Tibial nerve (tissue), 4 donors: Measurements from ENCODE around the gene SENP1. TPM values are rescaled to one million over a fixed set of nuclear protein-coding genes. Genes with fewer than 3 reads are reported as not detected.

ENCODE experiments used
- DNase-seq, 2 donors: peaks; one replicate each; pipeline ENCODE4 v3.0.0-alpha.2; 2019; ENCODE audit warnings: low spot score in 2 of 2
- H3K27ac ChIP-seq, 4 donors: fragments of 200-600 bp; sonication (generic) in 3 of 4; one replicate each; pipeline ENCODE4 v1.5.1; 2017 to 2019; ENCODE audit warnings: mild to moderate bottlenecking in 1 of 4
- H3K27me3 ChIP-seq, 2 donors: fragments of 200-600 bp; sonication (generic) in 1 of 2; one replicate each; pipeline versions ENCODE4 v1.5.1 to v1.6.0; 2017 to 2019
- H3K36me3 ChIP-seq, 3 donors: fragments of 200-600 bp; sonication (generic); one replicate each; pipeline ENCODE4 v1.5.1; 2018 to 2019
- H3K4me1 ChIP-seq, 4 donors: fragments of 200-600 bp; sonication (generic) in 3 of 4; one replicate each; pipeline ENCODE4 v1.5.1; 2017 to 2019
- H3K4me3 ChIP-seq, 4 donors: fragments of 200-600 bp; sonication (generic) in 3 of 4; one replicate each; pipeline ENCODE4 v1.5.1; 2017 to 2019; ENCODE audit warnings: mild to moderate bottlenecking in 1 of 4, moderate library complexity in 1 of 4
- H3K9me3 ChIP-seq, 4 donors: fragments of 200-600 bp; sonication (generic) in 3 of 4; one replicate each; pipeline ENCODE4 v1.5.1; 2017 to 2019
- CTCF ChIP-seq, 5 experiments: fragments of 200-600 bp in 3 of 5; fragments of 450-650 bp in 2 of 5; sonication (generic) in 3 of 5; IDR thresholded peaks; one replicate each; pipeline ENCODE4 v1.5.1; 2016 to 2019; ENCODE audit warnings: antibody characterized with exemption in 5 of 5, mild to moderate bottlenecking in 3 of 5, moderate library complexity in 2 of 5
- EP300 ChIP-seq, 2 donors: sonication (generic); formaldehyde crosslinking; IDR thresholded peaks; one replicate each; pipeline ENCODE4 v1.6.1; 2017; ENCODE audit warnings: antibody characterized with exemption in 2 of 2, mild to moderate bottlenecking in 1 of 2
- POLR2A ChIP-seq, 2 donors: fragments of 450-650 bp; IDR thresholded peaks; one replicate each; pipeline ENCODE4 v1.6.1; 2017; ENCODE audit warnings: antibody characterized with exemption in 2 of 2, mild to moderate bottlenecking in 2 of 2, moderate library complexity in 2 of 2
- WGBS, 2 donors: methylation state at CpG; one replicate each; pipeline ENCODE4 v1.1.5; 2018; 5-methylcytosine and 5-hydroxymethylcytosine counted together
- total RNA-seq, 4 donors: library from RNA; depleted of rRNA; stranded (reverse); fragments of >200 nt; gene quantifications; one replicate each; pipeline ENCODE4 v1.1.0, GENCODE V29; 2016

SENP1 gene
- total RNA-seq, 4 donors from 2014 or later: 14.7 to 40.0 (median 21.1) TPM

- Histone ChIP-seq H3K27ac (no peak overlapping the region), H3K4me1 (no peaks in the 10 kb centered on the region), H3K36me3 (peaks cover 0 to 60% (median 0%) of the 10 kb centered on the region in 3 donors), H3K4me3 (no peak overlapping the region), H3K9me3 (no peaks in the 10 kb centered on the region), H3K27me3 (no peaks in the 10 kb centered on the region)
- no peak for DNase-seq
- no peak for TF ChIP-seq EP300 (IDR thresholded peaks at IDR 0.05)
- TF ChIP-seq CTCF (IDR thresholded peaks at IDR 0.05): no peak
- 61 to 69% methylated on average over 4 of the region's 4 CpGs for WGBS, 2 donors
These were observed 62.1 kb downstream of the SENP1 start for GRCh38 chr12:48043771-48044170.

DNA sequence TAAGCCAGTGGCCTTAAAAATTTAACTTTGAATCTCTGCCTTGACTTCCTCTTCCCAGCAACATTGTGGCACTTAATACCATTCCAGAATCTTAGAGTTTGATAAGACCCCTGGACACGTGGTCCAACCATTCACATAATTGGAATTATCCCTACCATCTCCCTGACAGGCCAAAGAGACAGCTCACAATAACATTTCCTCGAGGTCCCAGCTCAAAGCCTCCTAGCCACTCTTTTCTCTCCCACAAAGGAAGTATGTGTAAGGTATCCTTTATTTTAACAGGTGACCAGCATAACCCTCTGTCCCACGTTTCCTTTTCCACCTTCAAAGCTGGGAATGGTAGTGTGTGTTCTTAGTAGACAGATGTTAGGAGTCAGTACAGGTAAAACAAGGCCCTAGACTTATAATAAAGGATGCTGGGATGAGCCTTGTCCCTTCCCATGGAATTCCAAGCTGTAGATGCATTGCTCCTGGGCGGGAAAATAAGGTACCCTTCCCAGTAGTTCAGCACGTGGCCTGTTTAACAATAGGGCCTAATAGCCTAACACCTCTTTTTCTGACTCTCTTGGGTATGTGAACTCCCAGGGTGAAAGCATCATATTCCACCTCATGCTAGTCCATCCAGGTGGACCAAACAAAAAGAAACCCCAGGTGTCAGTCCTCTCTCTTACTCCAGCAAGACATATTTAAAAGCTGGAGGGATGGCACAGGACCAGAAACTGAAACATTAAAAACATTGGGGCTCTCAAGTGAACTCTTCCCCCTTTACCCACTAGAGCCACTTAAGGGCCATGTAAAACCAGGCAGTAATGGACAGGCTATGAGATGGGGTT is 64.1 kb downstream of the SENP1 start:
- TF ChIP-seq POLR2A (IDR thresholded peaks at IDR 0.05) (no peak), EP300 (IDR thresholded peaks at IDR 0.05) (no peak), CTCF (IDR thresholded peaks at IDR 0.05) (no peak)
- no peak for DNase-seq
- no peaks in the 10 kb centered on the region for H3K9me3 ChIP-seq
- no peaks in the 10 kb centered on the region for H3K27me3 ChIP-seq
- H3K4me1 ChIP-seq: peaks cover 0 to 10% (median 5%) of the 10 kb centered on the region in 4 donors
- H3K4me3 ChIP-seq: no peak overlapping the region
- 77 to 81% methylated on average over 5 of the region's 5 CpGs for WGBS, 2 donors
- H3K36me3 ChIP-seq: peaks cover 0 to 41% (median 0%) of the 10 kb centered on the region in 3 donors
- no peak overlapping the region for H3K27ac ChIP-seq

DNA sequence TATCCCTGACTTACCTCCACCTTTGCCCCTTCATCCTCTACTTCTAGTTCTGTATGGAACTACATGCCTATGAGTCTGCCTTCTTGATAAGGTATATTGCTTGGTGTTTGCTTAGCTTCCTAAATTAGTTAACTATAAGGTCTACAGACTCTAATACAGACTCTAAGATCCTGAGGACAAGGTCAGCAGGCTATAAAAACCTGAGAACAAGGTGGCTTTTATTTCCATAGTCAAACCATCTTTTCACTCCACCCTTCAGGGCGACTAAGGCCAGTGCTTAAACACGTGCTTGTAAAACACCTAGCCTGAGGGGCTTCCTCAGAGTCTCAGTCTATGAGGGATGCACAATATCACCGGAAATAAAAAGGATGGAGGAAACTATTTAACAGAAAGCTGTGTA is 65.5 kb downstream of the SENP1 start:
- Histone ChIP-seq H3K4me3 (no peak overlapping the region), H3K36me3 (peaks cover 0 to 26% (median 0%) of the 10 kb centered on the region in 3 donors), H3K9me3 (no peaks in the 10 kb centered on the region), H3K27me3 (no peaks in the 10 kb centered on the region), H3K4me1 (peaks cover 0 to 10% (median 5%) of the 10 kb centered on the region in 4 donors), H3K27ac (no peak overlapping the region)
- no peak for DNase-seq
- WGBS, 2 donors: 53 to 63% methylated on average over 3 of the region's 3 CpGs
- TF ChIP-seq CTCF (IDR thresholded peaks at IDR 0.05) (no peak), EP300 (IDR thresholded peaks at IDR 0.05) (no peak), POLR2A (IDR thresholded peaks at IDR 0.05) (no peak)

DNA sequence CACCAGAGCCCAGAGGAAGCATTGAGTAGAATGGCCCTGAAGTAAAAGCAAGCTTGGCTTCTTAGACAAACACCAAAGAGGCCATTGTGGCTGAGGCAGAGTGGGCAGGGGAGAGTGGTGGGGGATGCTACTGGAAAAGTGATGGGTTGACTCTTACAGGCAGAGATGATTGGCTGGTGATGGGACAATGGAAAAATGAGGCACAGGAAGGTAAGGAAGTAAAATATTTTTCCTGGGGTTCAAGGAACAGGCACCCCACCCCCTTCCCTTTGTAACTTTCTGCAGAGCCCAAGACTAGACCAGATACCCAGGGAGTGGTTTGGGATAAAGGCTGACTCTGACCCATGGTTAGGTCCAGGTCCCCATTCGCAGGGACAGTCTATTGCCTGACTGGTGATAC is 66.7 kb downstream of the SENP1 start:
- no peak for TF ChIP-seq CTCF (IDR thresholded peaks at IDR 0.05)
- no peak for TF ChIP-seq POLR2A (IDR thresholded peaks at IDR 0.05)
- no peak for TF ChIP-seq EP300 (IDR thresholded peaks at IDR 0.05)
- peaks cover 0 to 10% (median 5%) of the 10 kb centered on the region in 4 donors for H3K4me1 ChIP-seq
- H3K9me3 ChIP-seq: no peaks in the 10 kb centered on the region
- H3K36me3 ChIP-seq: peaks cover 0 to 14% (median 0%) of the 10 kb centered on the region in 3 donors
- WGBS, 2 donors: 100% methylated on average over 1 of the region's 1 CpG
- no peak overlapping the region for H3K4me3 ChIP-seq
- no peak for DNase-seq
- no peaks in the 10 kb centered on the region for H3K27me3 ChIP-seq
- H3K27ac ChIP-seq: no peak overlapping the region

GRCh38 chr12:48038085-48038484 is 67.8 kb downstream of the SENP1 start:
- Histone ChIP-seq H3K36me3 (peaks cover 0 to 5% (median 0%) of the 10 kb centered on the region in 3 donors), H3K27me3 (no peaks in the 10 kb centered on the region), H3K4me1 (peaks cover 0 to 10% (median 5%) of the 10 kb centered on the region in 4 donors), H3K9me3 (no peaks in the 10 kb centered on the region), H3K27ac (no peak overlapping the region), H3K4me3 (no peak overlapping the region)
- no peak for DNase-seq
- WGBS, 2 donors: 51 to 55% methylated on average over 5 of the region's 5 CpGs
- TF ChIP-seq CTCF (IDR thresholded peaks at IDR 0.05) (no peak), EP300 (IDR thresholded peaks at IDR 0.05) (no peak), POLR2A (IDR thresholded peaks at IDR 0.05) (no peak)
